Mesenteric fat pad (tissue), 1 donor: Measurements from ENCODE around the gene MT4. TPM values are rescaled to one million over a fixed set of nuclear protein-coding genes. Genes with fewer than 3 reads are reported as not detected.
A peak's percentile ranks its signal among the peaks of the same experiment; 100 is the strongest.

Experiments used
- DNase-seq: peaks from one replicate; pipeline ENCODE4 v3.0.0-alpha.2; 2020; ENCODE audit warnings: low spot score
- total RNA-seq: library from RNA; stranded (reverse); fragmentation: NEBNext Ultra II Directional; extraction: Animal tissue kit (Norgen Biotek cat#: 25700); gene quantifications from one replicate; pipeline ENCODE4 v1.2.1, GENCODE V29; 2021
- donor health status: DM: yes; HTN: yes; CAD: no.

MT4 gene
- total RNA-seq, 1 donor from 2014 or later, result not detected

GRCh38 chr16:56601325-56601724 is 36.5 kb downstream of the MT4 start:
- peak; percentile 84 for DNase-seq

- peak; percentile 72 for DNase-seq
These were observed 38.7 kb downstream of the MT4 start for GRCh38 chr16:56603589-56603988.

GRCh38 chr16:56604966-56605365 is 40.1 kb downstream of the MT4 start:
- DNase-seq, result no peak

GRCh38 chr16:56605475-56605874 is 40.6 kb downstream of the MT4 start:
- no peak for DNase-seq

- peak; percentile 88 for DNase-seq
These were observed 41.2 kb downstream of the MT4 start for GRCh38 chr16:56606071-56606475.

- peak; percentile 82 for DNase-seq
These were observed 41.7 kb downstream of the MT4 start for GRCh38 chr16:56606476-56607108.

- DNase-seq, result peak; percentile 94
These were observed 42.3 kb downstream of the MT4 start for GRCh38 chr16:56607109-56607618.

GRCh38 chr16:56607675-56608042 is 42.8 kb downstream of the MT4 start:
- no peak for DNase-seq

GRCh38 chr16:56608043-56608875 is 43.4 kb downstream of the MT4 start, which contains the start of gene MT2A:
MT2A (plus strand) TSS chr16:56608584; CDS start chr16:56608656, 72 bp downstream.
- DNase-seq, result peak; percentile 99

- DNase-seq, result peak; percentile 89
These were observed 44.1 kb downstream of the MT4 start for GRCh38 chr16:56608876-56609462.

GRCh38 chr16:56609463-56609921 is 44.6 kb downstream of the MT4 start:
- peak; percentile 39 for DNase-seq

- DNase-seq, result peak; percentile 88
These were observed 45.2 kb downstream of the MT4 start for GRCh38 chr16:56610017-56610608.

- no peak for DNase-seq
These were observed 45.8 kb downstream of the MT4 start for GRCh38 chr16:56610609-56611111.

GRCh38 chr16:56611281-56611833 is 46.5 kb downstream of the MT4 start:
- DNase-seq, result peak; percentile 86

- no peak for DNase-seq
These were observed 48.8 kb downstream of the MT4 start for GRCh38 chr16:56613706-56614105.

GRCh38 chr16:56614549-56614991 is 49.7 kb downstream of the MT4 start:
- DNase-seq, result no peak

GRCh38 chr16:56615353-56615752 is 50.5 kb downstream of the MT4 start:
- DNase-seq, result no peak

GRCh38 chr16:56616608-56617211 is 51.8 kb downstream of the MT4 start:
- no peak for DNase-seq

GRCh38 chr16:56617212-56618085 is 52.6 kb downstream of the MT4 start:
- peak; percentile 92 for DNase-seq
